Muscle of back (tissue), 11 donors: Measurements from ENCODE around the gene CTNNA3. TPM values are rescaled to one million over a fixed set of nuclear protein-coding genes. Genes with fewer than 3 reads are reported as not detected.
"Not testable (repeated sequence)": the region's sequence is repeated elsewhere in the genome, so short reads cannot be mapped to it uniquely, and the experiment has no call there.

Source experiments
- DNase-seq, 3 donors: peaks; one replicate each; pipeline versions ENCODE4 v3.0.0 to v3.0.0-alpha.2; 2013
- polyA plus RNA-seq, 10 donors: library from polyadenylated mRNA; unstranded; fragments of 120-200 nt; gene quantifications; one replicate each; pipeline ENCODE4 v1.2.1, GENCODE V29; 2013; ENCODE audit not compliant: insufficient read length in 10 of 10

The CTNNA3 gene
- polyA plus RNA-seq, 10 donors: 4.6 to 15.8 (median 7.9) TPM

DNA sequence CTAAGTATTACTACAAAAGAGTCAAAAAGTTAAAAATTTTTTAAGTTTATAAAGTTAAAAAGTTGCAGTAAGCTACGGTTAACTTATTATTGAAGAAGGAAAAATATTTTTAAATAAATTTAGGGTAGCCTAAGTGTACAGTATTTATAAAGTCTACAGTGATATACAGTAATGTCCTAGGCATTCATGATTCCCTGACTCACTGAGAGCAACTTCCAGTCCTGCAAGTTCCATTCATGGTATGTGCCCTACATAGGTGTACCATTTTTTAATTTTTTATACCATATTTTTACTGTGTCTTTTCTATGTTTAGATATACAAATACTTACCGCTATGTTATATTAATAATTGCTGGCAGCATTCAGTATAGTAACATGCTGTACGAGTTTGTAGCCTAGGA is 92.3 kb downstream of the CTNNA3 start:
- DNase-seq: no peak

DNA sequence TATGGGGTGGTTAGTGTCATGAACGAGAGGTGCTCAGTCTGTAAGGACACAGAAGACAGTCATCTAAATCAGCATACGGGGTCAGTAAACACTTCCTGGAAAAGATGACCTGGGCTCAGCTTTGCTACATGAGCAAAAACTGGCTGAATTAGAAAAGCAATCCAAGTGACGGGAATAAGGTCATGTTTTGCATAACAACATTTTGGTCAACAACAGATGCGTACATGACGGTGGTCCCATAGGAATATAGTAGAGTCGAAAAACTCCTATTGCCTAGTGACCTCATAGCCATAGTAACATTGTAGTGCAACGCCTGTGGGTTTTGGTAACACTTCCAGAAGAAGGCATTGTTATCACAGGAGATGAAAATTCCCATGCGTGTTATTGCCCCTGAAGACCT is 92.9 kb downstream of the CTNNA3 start:
- no peak for DNase-seq

- peak; percentile 7 to 94 (median 41) for DNase-seq
Measured at GRCh38 chr10:67602268-67602950, 93.6 kb downstream of the CTNNA3 start.

DNA sequence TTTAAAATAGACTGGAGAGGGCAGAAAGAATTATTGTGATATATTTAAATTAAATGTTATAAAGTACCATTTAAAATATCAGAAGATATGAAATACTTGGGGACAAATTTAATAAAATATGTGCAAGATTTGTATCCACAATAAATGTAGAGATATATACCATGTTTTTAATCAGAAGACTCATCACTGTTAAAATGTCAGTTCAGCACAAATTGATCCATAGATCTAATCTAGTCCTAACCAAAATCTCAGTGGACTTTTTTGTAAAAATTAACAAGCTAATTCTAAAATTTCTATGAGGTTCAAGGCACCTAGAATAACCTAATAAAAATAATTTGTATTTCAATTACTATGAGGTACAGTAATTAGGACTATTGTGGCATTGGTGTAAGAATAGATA is 96.4 kb downstream of the CTNNA3 start:
- DNase-seq: no peak

DNA sequence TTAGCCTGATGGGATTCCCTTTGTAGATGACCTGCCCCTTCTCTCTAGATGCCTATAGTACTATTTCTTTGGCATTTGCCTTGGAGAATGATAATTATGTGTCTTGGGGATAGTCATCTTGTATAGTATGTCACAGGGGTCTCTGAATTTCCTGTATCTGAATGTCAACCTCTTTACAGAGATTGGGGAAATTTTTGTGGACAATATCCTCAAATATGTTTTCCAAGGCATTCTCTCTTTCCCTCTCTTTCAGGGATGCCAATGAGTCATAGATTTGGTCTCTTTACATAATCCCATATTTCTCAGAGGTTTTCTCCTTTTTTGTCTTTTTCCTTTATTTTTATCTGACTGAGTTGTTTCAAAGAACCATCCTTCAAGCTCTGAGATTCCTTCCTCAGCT is 99.4 kb downstream of the CTNNA3 start:
- DNase-seq: no peak

DNA sequence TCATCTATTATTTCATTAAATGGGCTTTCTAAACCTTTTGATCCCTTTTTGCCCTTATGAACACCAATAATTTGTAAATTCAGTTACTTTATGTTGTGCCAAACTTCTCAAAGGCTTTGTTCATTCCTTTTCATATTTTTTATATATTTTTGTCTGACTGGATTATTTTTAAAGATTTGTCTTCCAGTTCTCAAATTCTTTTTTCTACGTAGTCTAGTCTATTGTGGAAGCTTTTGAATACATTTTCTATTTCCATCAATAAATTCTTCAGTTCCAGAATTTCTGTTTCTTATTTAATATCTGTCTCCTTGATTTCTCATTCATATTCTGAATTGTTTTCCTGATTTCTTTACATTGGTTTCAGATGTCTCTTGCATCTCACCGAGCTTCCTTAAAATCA is 108.2 kb downstream of the CTNNA3 start:
- DNase-seq: no peak

DNA sequence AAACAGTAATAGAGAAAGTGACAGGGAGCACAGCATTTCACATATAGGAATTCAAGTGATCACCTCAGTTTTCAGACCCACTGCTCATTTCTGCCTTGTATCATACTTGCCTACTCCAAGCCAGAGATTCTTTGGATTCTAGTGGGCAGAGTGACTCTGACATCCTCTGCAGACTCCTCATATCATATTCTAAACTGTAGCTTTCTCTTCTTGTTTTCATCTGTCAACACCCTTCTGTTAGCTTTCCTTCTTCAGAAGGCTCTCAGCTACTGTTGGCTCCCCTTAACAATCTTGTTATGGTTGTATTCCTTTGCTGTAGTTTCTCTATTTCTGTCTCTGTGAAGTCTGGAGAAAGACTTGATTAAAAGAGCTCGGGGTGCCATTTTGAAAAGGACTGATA is 120.5 kb downstream of the CTNNA3 start:
- DNase-seq: no peak

DNA sequence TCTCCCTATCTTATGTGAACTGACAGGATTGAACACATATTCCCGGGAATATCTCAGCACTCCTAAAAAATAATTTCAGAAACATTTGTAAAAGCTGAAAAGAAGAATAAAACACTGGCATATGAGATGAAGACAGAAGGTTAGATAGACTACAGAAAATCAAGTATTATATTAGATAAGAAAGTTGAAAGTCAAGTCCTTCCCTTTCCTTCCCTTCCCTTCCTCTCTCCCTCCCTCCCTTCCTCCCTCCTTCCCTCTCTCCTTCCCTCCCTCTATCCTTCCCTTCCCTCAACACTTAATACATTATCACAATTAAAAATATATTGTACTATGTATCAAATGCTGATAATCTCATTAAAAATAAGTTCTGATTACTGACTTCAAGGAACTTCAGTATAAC is 122.5 kb downstream of the CTNNA3 start:
- no peak for DNase-seq

DNA sequence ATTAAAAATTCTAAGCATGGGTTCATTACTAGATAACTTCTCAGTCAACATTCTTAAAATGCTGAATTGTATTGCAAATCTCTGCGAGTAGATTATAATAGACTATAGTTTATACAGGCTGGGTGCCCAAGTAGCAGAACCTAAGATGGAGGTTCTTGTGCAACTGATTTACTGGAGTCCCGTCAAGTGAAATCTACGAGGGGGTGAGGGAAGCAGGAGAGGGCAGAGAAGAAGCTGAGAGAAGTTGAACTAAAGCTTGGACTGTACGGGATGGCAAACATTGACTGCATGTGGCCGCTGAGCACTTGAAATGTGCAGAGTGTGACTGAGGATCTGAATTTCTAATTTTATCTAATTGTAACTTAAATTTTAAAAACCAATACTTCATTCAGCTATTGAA is 124.5 kb downstream of the CTNNA3 start:
- DNase-seq: no peak

- not testable (repeated sequence) for DNase-seq
Measured at GRCh38 chr10:67558311-67558710, 137.7 kb downstream of the CTNNA3 start.

GRCh38 chr10:67553254-67553653 is 142.7 kb downstream of the CTNNA3 start:
- no peak for DNase-seq

- DNase-seq: no peak
Measured at GRCh38 chr10:67550838-67551402, 145.1 kb downstream of the CTNNA3 start.

DNA sequence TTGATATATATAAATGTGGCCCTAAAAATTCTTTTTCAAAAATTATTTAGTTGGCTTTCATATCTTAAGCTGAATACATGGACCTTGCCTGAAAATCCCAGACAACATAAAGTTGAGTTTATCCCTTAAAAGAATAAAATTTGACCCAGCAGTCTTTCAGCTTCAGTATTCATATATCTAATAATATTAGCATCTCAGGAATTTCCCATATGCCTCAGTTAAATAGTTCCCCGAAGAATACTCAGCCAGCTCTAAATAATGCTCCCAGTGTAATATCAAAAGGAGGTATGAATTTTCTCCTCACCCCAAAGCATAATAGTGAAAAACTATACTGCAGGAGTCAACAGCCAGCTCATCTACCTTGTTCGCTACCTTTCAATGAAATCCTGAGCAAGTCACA is 145.9 kb downstream of the CTNNA3 start:
- DNase-seq: no peak

GRCh38 chr10:67549390-67549789 is 146.6 kb downstream of the CTNNA3 start:
- DNase-seq: peak in 2 of 3 donors; percentile 13 to 14

- no peak for DNase-seq
Measured at GRCh38 chr10:67541411-67541810, 154.6 kb downstream of the CTNNA3 start.

GRCh38 chr10:67539312-67539711 is 156.7 kb downstream of the CTNNA3 start:
- no peak for DNase-seq

DNA sequence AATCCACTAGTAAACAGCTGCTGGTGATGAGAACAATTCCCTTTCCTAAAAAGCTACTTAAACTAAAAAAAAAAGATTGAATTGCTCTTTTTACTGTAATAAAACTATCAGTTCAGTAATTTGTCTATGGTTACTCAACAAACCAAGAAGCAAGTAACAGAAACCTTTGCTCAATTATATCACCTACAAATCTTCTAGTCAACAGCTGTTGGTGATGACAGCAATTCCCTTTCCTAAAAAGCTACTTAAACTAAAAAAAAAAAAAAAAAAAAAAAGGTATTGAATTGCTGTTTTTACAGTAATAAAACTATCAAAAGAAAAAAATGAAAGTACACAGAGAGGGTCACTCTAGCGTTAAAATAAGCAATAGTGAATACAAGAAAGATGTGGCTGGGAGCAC is 158.1 kb downstream of the CTNNA3 start:
- DNase-seq: no peak

- no peak for DNase-seq
Measured at GRCh38 chr10:67533376-67533775, 162.6 kb downstream of the CTNNA3 start.

GRCh38 chr10:67530990-67531389 is 165.0 kb downstream of the CTNNA3 start:
- not testable (repeated sequence) for DNase-seq

GRCh38 chr10:67527351-67527750 is 168.6 kb downstream of the CTNNA3 start:
- DNase-seq: no peak

DNA sequence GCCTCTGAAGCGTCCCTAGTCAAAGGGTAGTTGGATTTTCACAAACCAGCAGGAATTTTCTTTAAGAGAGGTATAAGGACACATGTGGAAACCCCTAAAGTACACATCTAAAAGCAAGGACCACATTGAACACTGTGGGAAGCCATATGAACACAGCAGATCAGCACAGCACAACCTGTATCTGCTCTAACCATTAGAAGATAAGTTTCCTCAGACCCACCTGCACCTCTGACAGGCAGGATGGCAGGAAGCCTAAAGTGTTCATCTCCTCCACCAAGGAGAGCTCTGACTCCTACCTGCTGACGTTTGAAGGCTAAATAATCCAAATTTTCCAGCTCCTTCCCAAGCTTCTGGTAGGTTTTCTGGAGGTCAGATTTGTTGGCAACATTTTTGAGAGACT is 174.4 kb downstream of the CTNNA3 start:
- DNase-seq: no peak

DNA sequence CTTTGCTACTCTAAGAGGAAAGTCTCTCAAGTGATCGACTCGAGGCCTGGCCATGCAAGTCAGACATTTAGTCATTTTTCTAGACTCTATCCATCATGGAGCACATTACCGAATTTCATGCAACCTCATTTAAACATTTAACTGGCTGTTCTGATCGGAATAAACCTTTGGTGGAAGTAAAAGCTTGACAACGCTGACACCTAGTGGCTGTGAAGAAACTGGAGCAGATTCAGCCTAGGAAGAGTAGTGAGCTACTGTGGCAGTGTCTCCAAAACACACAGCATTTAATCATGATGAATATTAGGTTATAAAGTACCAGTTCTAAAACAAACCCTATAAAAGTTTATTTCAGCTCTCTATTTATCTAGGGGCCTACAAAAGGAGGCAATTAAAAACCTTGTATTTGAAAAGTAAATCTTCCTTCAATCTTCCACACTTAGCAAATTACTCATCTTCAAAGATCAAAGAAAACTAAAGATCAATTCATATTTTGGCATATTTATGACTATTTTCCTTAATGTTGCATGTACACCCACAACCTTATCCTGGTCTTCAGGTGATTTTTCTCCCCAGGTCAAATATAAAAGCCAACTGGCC is 175.0 kb downstream of the CTNNA3 start:
- peak; percentile 47 to 79 (median 68) for DNase-seq

DNA sequence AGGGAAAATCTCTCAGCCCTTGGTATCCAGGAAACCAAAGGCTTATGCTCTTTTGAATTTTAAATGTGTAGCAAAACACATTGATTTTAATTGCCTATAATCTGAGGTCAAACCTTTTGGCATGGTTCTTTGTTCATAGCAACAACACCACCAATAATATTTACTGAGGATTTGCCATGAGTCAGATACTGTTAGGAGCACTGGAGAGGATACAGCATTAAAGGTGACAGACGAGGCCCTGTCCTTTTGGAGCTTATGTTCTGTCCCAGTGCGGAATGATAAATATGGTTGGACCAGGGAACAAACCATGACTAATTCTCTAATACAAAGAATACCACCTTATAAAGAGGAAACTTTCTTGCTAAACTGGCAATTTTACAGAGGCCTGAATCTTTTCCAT is 176.6 kb downstream of the CTNNA3 start:
- DNase-seq: no peak

DNA sequence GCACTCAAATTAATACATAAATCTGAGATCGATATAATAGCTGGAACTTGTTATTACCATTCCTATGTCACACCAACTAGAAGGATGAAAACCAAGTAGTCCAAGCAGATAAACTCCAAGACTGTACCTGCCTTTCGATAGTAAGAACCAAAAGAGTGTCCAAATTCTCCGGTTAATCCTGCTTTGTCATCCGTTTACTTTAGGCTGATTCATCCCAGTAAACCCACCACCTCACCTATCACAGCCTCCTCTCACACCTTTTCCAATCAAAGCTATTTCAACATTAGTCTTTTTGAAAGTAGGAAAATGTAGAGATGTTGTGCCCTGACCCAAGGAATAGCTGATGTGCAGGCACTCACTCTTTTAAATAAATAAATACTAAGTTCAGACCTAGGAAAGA is 177.2 kb downstream of the CTNNA3 start:
- DNase-seq: no peak
